GM13977 (cell line): ENCODE data around the gene IGSF22.

Experiments used
- DNase-seq: peaks from one replicate; pipeline ENCODE4 v3.0.0; 2012; ENCODE audit warnings: low spot score
- in situ Hi-C: fragments of 300-500 bp; cut with MboI; formaldehyde crosslinking; loops from one replicate; pipeline ENCODE4 v1.12.0; 2022; ENCODE audit warnings: low sequenced_read_pairs, low pct_unique_long_range_greater_than_20kb, mixed read lengths, inconsistent platforms; ENCODE audit not compliant: unreplicated experiment
- TF ChIP-seq, protein P1 (sequence below): IDR thresholded peaks from 2 replicates; pipeline ENCODE4 v1.5.1; 2012; ENCODE audit warnings: mild to moderate bottlenecking, control low read depth; ENCODE audit not compliant: insufficient read depth; ENCODE audit errors: extremely low read depth, missing control alignments

Gene IGSF22

DNA sequence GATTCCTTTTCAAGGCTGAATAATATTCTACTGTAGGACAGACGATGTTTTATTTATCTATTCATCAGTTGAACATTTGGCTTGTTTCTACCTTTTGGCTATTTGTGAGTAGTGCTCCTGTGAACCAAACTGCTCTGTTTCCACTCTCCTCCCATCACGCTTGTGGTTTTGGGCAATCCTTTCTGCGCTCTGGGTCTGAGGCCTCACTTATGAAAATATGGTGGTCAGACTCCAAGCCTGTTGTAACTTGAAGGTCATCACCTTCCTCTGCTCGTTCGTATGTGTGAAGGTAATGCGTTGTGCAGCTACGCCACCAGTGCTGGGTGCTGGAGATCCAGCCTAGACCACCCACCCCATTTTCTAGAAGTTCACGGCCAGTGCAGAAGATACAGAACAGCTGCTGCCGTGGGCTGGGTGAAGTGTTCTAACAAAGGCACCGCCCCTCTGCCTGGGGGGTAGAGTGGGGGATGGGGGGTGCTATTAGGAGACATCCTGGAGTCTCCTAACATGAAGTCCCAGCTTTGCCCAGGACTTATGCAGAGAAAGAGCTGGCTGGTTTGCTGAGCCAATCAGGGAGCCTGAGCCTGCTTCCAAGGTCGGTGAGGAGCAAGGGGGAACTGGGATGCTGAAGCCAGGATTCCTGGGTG is 44.6 kb upstream of the IGSF22 start:
- TF ChIP-seq, protein P1, sequence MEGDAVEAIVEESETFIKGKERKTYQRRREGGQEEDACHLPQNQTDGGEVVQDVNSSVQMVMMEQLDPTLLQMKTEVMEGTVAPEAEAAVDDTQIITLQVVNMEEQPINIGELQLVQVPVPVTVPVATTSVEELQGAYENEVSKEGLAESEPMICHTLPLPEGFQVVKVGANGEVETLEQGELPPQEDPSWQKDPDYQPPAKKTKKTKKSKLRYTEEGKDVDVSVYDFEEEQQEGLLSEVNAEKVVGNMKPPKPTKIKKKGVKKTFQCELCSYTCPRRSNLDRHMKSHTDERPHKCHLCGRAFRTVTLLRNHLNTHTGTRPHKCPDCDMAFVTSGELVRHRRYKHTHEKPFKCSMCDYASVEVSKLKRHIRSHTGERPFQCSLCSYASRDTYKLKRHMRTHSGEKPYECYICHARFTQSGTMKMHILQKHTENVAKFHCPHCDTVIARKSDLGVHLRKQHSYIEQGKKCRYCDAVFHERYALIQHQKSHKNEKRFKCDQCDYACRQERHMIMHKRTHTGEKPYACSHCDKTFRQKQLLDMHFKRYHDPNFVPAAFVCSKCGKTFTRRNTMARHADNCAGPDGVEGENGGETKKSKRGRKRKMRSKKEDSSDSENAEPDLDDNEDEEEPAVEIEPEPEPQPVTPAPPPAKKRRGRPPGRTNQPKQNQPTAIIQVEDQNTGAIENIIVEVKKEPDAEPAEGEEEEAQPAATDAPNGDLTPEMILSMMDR = no peak
- no peak for DNase-seq
- in situ Hi-C loops = no loop called here

DNA sequence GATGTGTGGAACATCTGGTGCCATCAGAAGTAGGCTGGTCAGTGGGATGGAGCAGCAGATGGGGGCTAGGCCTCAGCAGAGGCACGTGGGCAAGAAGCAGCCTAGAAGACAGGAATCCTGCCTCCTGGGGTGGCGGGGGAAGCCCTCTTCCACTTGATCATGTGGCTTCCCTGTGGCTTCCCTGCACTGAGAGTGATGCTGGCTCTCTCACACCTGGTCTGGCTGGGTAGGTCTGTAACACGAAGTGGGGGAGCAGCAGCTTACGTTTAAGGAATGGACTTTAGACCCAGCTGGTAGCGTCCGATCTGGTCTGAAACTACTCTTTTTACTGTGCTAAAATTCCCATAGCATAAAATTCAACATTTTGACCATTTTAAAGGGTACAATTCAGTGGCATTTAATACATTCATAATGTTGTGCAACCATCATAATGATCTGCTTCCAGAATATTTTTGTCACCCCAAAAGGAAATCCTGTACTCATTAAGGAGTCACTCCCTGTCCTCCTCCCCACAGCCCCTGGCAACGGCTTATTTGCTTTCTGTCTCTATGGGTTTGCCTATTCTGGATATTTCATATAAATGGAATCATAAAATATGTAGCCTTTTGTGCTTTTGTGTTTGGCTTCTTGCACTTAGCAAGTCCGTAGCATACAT is 43.9 kb upstream of the IGSF22 start:
- in situ Hi-C loops = no loop called here
- TF ChIP-seq, protein P1 = no peak
- DNase-seq = peak; percentile 55

DNA sequence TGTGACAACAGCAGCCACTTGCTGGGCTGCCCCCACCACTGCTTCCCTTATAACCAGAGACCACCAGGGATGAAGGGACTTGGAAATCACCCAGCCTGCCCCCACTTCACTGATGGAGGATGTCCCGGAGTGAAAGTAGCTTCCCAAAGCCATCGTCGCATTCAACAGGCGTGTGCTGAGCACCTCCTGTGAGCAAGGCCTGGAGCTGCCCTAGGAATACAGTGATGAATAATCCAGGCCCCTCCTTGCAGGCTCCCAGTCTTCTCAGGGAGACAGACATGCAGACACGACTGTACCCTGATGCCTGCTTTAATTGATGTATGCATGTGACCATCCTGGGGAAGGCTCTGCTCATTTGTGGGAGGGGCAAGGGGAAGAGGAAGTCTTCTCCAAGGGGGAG is 43.0 kb upstream of the IGSF22 start:
- in situ Hi-C loops = no loop called here
- no peak for DNase-seq

DNA sequence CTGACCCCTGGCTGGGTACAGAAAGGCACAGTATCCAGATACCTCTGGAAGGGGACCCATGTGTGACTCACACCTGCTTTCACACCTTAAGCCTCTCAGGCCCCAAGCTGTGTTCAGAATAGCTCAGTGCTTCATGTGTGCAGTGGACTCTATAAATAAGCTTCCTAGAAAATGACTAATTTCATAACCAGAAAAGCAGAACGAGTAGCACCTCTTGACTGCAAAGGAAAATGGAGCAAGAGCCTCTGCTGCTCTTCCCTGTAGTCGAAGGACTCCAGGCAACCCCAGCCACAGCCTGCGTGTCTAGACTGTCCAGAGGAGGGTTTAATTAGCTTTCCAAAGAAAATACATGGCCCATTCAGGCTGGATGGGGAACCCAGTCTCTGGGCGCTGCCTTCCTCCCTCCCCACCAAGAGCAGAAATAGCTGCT is 42.5 kb upstream of the IGSF22 start:
- in situ Hi-C loops = no loop called here
- TF ChIP-seq, protein P1 = no peak
- DNase-seq = peak; percentile 58

More for the DNA sequence above, 43.0 kb upstream of the IGSF22 start:
- TF ChIP-seq, protein P1 = no peak

DNA sequence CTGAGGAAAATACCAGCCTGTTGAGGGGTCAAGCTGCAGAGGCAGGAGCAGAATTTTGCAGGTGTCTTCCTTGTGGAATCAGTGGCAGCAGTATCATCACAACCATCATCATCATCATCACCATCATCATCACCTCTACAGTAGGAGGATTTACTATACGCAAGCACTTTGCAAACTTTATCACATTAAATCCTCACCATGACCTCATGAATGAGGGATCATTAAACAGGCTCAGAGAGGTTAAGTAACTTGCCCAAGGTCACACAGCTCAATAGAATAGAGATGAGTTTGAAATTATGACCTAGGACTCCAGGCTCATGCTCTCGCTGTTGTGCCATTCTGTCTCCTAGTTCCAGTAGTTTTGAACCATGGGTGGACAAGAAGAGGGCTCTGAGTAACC is 40.0 kb upstream of the IGSF22 start:
- no peak for DNase-seq
- TF ChIP-seq, protein P1 = no peak
- in situ Hi-C loops = no loop called here

DNA sequence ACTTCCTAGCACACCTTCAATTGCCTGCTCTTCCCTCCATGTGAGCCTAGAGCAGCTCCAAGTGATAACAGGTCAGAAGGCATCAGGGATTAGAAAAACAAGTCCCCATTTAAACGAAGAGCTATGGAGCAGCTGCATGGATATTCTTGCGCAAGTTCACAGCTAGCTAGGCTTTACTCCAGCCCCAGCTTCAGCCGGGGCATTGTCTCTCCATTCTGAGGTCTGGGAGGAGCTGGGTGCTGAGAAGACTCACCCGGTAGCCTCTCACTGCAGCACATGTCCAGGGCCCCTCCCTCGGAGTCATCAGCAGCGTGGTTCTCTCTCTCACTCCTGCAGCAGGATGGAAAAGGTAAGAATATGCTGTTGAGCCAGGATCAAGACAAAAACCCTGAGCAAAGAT is 39.6 kb upstream of the IGSF22 start:
- DNase-seq = no peak
- in situ Hi-C loops = no loop called here
- TF ChIP-seq, protein P1 = no peak
